ENCODE measurements around the gene PNLIP.

PNLIP gene

DNA sequence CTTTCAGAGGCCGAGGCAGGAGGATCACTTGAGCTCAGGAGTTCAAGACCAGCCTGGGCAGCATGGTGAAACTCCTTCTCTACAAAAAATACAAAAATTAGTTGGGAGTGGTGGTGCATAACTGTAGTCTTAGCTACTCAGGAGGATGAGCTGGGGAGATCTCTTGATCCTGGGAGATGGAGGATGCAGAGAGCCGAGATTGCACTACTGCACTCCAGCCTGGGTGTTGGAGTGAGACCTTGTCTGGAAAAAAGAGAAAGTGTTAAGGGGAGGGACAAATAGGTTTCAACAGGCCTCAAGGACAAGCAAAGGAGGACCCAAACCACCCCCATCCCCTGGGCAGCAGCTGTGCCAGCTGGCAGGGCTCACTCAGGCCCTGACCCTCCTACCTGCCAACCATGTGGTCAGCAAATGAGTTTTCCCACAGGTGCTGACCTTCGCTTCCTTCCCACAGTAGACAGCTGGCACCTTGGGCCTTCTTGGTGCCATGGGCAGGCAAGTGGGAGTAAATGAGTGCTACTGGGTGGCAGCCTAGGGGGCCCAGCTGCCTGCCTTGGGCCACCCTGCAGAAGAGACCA is 69.6 kb downstream of the PNLIP start:
- H3K4me3 ChIP-seq (ENCODE audit: low read length) = no peak overlapping the region

More for the DNA sequence above, 69.6 kb downstream of the PNLIP start:
- no peaks in the 10 kb centered on the region for H3K9me2 ChIP-seq (replicated peaks; ENCODE audit: control insufficient read depth, low read length)
- H3K27ac ChIP-seq (ENCODE audit: low read depth, low read length) = no peak overlapping the region
- H4K20me1 ChIP-seq (ENCODE audit: control insufficient read depth, insufficient read depth, low read depth, low read length) = no peaks in the 10 kb centered on the region
- TF ChIP-seq CTCF (IDR thresholded peaks at IDR 0.05; ENCODE audit: low read depth, low read length, poor library complexity, severe bottlenecking) (no peak), EZH2phosphoT487 (IDR thresholded peaks at IDR 0.05; ENCODE audit: borderline replicate concordance, low read length) (no peak)
- H3K36me3 ChIP-seq (ENCODE audit: control insufficient read depth, low read length) = no peaks in the 10 kb centered on the region
- H3K27me3 ChIP-seq (ENCODE audit: control insufficient read depth, low read length) = no peaks in the 10 kb centered on the region
- no peaks in the 10 kb centered on the region for H3F3A ChIP-seq (ENCODE audit: control insufficient read depth, insufficient read depth)
- H3K79me2 ChIP-seq (ENCODE audit: control insufficient read depth, low read length) = no peaks in the 10 kb centered on the region
- H3K4me1 ChIP-seq (ENCODE audit: control insufficient read depth, low read length) = no peaks in the 10 kb centered on the region
- H3K9me3 ChIP-seq (ENCODE audit: control insufficient read depth, insufficient read depth, low read length) = no peaks in the 10 kb centered on the region
- H3K4me2 ChIP-seq (ENCODE audit: low read length) = no peak overlapping the region

All from DOHH2 (cell line).